ENCODE data around the gene CFAP54. TPM values are rescaled to one million over a fixed set of nuclear protein-coding genes. Genes with fewer than 3 reads are reported as not detected.
A peak's percentile ranks its signal among the peaks of the same experiment; 100 is the strongest.

CFAP54 gene
- total RNA-seq, 1 donor from 2014 or later, result 8.9 TPM

DNA sequence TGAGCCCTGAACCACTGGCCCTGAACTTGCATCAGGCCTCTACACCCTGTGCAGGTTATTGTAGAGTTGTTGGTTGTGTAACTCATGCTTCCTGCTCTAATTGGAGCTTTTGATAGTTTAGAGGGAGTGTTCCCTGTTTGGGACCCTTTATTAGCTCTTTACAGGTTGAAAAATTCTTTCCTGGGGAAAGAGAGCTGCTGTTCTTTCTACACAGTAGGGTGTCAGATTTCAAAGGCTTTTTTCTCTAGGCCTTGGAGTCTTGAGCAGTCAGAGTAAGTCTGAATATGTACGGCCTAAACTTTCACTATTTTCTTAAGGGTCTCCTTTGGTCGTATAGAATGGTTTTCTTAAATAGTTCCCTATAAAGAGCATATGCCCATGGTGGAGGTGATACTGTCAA, 356.9 kb downstream of the CFAP54 start:
- DNase-seq (ENCODE audit: extremely low spot score, unreplicated experiment), result no peak
- no peak overlapping the region for H3K27ac Mint-ChIP-seq
- H3K4me3 Mint-ChIP-seq, result peak overlapping the region; percentile 5
- TF ChIP-seq, protein P1, sequence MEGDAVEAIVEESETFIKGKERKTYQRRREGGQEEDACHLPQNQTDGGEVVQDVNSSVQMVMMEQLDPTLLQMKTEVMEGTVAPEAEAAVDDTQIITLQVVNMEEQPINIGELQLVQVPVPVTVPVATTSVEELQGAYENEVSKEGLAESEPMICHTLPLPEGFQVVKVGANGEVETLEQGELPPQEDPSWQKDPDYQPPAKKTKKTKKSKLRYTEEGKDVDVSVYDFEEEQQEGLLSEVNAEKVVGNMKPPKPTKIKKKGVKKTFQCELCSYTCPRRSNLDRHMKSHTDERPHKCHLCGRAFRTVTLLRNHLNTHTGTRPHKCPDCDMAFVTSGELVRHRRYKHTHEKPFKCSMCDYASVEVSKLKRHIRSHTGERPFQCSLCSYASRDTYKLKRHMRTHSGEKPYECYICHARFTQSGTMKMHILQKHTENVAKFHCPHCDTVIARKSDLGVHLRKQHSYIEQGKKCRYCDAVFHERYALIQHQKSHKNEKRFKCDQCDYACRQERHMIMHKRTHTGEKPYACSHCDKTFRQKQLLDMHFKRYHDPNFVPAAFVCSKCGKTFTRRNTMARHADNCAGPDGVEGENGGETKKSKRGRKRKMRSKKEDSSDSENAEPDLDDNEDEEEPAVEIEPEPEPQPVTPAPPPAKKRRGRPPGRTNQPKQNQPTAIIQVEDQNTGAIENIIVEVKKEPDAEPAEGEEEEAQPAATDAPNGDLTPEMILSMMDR (conservative IDR thresholded peaks at IDR 0.05), result no peak
- peaks cover 25% of the 10 kb centered on the region for H3K4me1 Mint-ChIP-seq (ENCODE audit: unreplicated experiment)
- peaks cover 5% of the 10 kb centered on the region for H3K9me3 Mint-ChIP-seq
- no peaks in the 10 kb centered on the region for H3K36me3 Mint-ChIP-seq
- peaks cover 12% of the 10 kb centered on the region for H3K27me3 Mint-ChIP-seq

DNA sequence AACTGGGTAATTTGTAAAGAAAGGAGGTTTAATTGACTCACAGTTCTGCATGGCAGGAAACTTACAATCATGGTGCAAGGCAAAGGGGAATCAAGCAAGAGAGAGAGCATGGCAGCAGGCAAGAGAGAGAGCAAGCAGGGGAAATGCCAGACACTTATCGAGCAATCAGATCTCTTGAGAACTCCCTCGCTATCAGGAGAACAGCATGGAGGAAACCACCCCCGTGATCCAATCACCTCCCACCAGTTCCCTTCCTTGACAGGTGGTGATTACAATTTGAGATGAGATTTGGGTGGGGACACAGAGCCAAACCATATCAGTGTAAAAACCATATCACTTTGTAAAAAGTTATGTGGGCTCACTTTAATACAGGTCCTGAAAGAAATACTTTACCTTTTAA, 361.3 kb downstream of the CFAP54 start:
- peaks cover 28% of the 10 kb centered on the region for H3K27me3 Mint-ChIP-seq
- no peak overlapping the region for H3K4me3 Mint-ChIP-seq
- no peak overlapping the region for H3K27ac Mint-ChIP-seq
- H3K4me1 Mint-ChIP-seq (ENCODE audit: unreplicated experiment), result peaks cover 22% of the 10 kb centered on the region
- H3K36me3 Mint-ChIP-seq, result no peaks in the 10 kb centered on the region
- no peak for DNase-seq (ENCODE audit: extremely low spot score, unreplicated experiment)
- TF ChIP-seq, protein P1 (conservative IDR thresholded peaks at IDR 0.05), result no peak
- peaks cover 5% of the 10 kb centered on the region for H3K9me3 Mint-ChIP-seq

DNA sequence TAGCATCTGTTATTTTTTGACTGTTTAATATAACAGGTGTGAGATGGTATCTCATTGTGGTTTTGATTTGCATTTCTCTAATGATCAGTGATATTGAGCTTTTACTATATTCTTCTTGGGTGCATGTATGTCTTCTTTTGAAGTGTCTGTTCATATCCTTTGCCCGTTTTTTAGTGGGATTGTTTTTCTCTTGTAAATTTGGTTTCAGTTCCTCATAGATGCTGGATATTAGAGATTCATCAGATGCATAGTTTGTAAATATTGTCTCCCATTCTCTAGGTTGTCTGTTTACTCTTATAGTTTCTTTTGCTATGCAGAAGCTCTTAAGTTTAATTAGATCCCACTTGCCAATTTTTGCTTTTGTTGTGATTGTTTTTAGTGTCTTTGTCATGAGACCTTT, 368.8 kb downstream of the CFAP54 start:
- TF ChIP-seq, protein P1 (conservative IDR thresholded peaks at IDR 0.05), result no peak
- Mint-ChIP-seq H3K36me3 (no peaks in the 10 kb centered on the region), H3K9me3 (peaks cover 5% of the 10 kb centered on the region), H3K27me3 (peaks cover 42% of the 10 kb centered on the region), H3K4me3 (no peak overlapping the region), H3K4me1 (ENCODE audit: unreplicated experiment) (peaks cover 3% of the 10 kb centered on the region), H3K27ac (no peak overlapping the region)
- DNase-seq (ENCODE audit: extremely low spot score, unreplicated experiment), result no peak

DNA sequence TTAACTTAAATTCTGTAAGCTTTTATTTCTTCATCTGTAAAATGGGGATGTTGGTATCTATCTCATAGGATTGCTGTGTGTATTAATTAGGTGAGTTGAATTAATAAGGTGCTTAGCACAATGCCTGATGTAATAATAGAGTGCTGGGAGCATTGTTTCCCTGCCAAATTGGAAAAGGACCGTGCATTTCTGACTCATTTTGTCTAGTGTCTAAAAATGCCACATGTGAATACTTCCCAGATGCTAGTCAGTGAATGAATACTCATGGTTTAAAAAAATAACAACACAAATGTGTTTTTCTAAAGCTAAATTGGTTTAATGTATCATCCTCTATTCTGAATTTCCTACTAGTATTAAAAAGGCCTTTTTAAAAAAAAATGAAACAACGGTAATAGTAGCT, 372.3 kb downstream of the CFAP54 start:
- H3K4me3 Mint-ChIP-seq, result no peak overlapping the region
- no peak overlapping the region for H3K27ac Mint-ChIP-seq

DNA sequence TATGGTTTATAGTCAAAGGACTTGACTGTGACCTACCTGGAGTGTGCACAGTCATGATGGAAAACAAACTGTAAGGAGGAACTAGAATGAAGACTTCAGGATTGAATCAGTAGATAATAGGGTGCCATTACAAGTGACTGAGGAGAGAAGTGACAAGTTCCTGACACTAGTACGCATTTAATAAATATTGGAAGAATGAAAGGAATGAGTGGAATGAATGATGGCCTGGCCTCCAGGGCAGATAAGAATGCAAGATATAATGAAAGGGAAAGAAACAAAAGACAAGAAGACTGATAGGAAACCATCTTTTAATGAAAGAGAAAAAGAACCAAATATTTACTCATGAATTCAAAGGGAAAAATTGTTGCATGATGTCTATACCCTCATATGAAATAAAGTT, 372.9 kb downstream of the CFAP54 start:
- no peaks in the 10 kb centered on the region for H3K4me1 Mint-ChIP-seq (ENCODE audit: unreplicated experiment)
- no peaks in the 10 kb centered on the region for H3K36me3 Mint-ChIP-seq
- no peak overlapping the region for H3K4me3 Mint-ChIP-seq
- TF ChIP-seq, protein P1 (conservative IDR thresholded peaks at IDR 0.05), result no peak
- DNase-seq (ENCODE audit: extremely low spot score, unreplicated experiment), result no peak
- H3K27ac Mint-ChIP-seq, result no peak overlapping the region
- peaks cover 5% of the 10 kb centered on the region for H3K9me3 Mint-ChIP-seq
- peaks cover 31% of the 10 kb centered on the region for H3K27me3 Mint-ChIP-seq

More for the DNA sequence above, 372.3 kb downstream of the CFAP54 start:
- Mint-ChIP-seq H3K4me1 (ENCODE audit: unreplicated experiment) (no peaks in the 10 kb centered on the region), H3K9me3 (peaks cover 5% of the 10 kb centered on the region), H3K27me3 (peaks cover 36% of the 10 kb centered on the region), H3K36me3 (no peaks in the 10 kb centered on the region)
- DNase-seq (ENCODE audit: extremely low spot score, unreplicated experiment), result no peak
- TF ChIP-seq, protein P1 (conservative IDR thresholded peaks at IDR 0.05), result no peak

DNA sequence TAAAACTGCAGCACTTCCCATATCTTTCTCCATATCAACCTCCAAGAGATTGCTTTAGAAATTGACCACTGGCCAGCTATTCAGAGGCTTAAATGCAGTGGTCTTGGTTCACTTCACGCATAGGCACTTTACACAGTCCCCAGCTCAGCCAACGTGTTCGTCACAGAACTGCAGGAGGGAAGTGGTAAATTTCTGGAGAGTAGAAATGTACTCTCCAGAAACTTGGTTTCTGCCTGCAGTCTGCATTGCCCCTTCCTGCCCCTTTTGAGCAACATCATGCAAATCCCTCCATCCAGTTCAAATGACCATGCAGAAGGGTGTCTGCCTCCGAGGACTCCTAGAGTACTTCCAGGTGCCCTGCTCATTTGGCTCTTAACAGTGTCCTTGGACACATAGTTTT, 375.0 kb downstream of the CFAP54 start:
- no peak for DNase-seq (ENCODE audit: extremely low spot score, unreplicated experiment)
- H3K9me3 Mint-ChIP-seq, result no peaks in the 10 kb centered on the region
- no peak overlapping the region for H3K4me3 Mint-ChIP-seq
- no peaks in the 10 kb centered on the region for H3K36me3 Mint-ChIP-seq
- H3K4me1 Mint-ChIP-seq (ENCODE audit: unreplicated experiment), result no peaks in the 10 kb centered on the region
- TF ChIP-seq, protein P1 (conservative IDR thresholded peaks at IDR 0.05), result no peak
- H3K27ac Mint-ChIP-seq, result no peak overlapping the region
- peaks cover 15% of the 10 kb centered on the region for H3K27me3 Mint-ChIP-seq
